SK-N-MC (cell line): ENCODE measurements around the gene TSHZ3.

Experiments used
- DNase-seq: peaks from one replicate; pipeline ENCODE4 v3.0.0-alpha.2; 2011; ENCODE audit warnings: low read depth, low spot score
- H3K27ac ChIP-seq: fragments of 200-600 bp; sonication (generic); 2 replicates; pipeline ENCODE4 v1.5.1; 2016; ENCODE audit warnings: mixed run types
- H3K36me3 ChIP-seq: fragments of 200-600 bp; sonication (generic); 2 replicates; pipeline ENCODE4 v1.6.1; 2017; ENCODE audit warnings: antibody characterized with exemption, low read length, mixed read lengths; ENCODE audit not compliant: insufficient read depth
- H3K4me3 ChIP-seq: fragments of 200-600 bp; sonication (generic); 2 replicates; pipeline ENCODE4 v1.5.1; 2016
- H3K9ac ChIP-seq: fragments of 200-600 bp; sonication (generic); 2 replicates; pipeline ENCODE4 v1.8.0; 2017; ENCODE audit warnings: mixed run types, mixed read lengths; ENCODE audit not compliant: insufficient read length
- H3K9me3 ChIP-seq: fragments of 200-600 bp; sonication (generic); 2 replicates; pipeline ENCODE4 v1.6.1; 2017; ENCODE audit warnings: low read depth, mild to moderate bottlenecking, antibody characterized with exemption, low read length, moderate library complexity, mixed read lengths
- EZH2 ChIP-seq: fragments of 200-600 bp; sonication (generic); IDR thresholded peaks from one replicate; pipeline ENCODE4 v1.6.1; 2017; ENCODE audit warnings: antibody characterized with exemption
- FOXP2 ChIP-seq: optimal IDR thresholded peaks from 2 replicates; pipeline ENCODE3; 2011; ENCODE audit warnings: mild to moderate bottlenecking, moderate library complexity; ENCODE audit not compliant: insufficient read depth; ENCODE audit errors: extremely low read length, control extremely low read depth
- POLR2AphosphoS5 ChIP-seq: IDR thresholded peaks from 2 replicates; pipeline ENCODE4 v1.6.1; 2012; ENCODE audit warnings: mild to moderate bottlenecking, low read depth, low read length, borderline replicate concordance

TSHZ3 gene

GRCh38 chr19:31383553-31383952 is 34.3 kb upstream of the TSHZ3 start:
- Histone ChIP-seq H3K4me3 (no peak overlapping the region), H3K9me3 (no peaks in the 10 kb centered on the region), H3K36me3 (no peaks in the 10 kb centered on the region), H3K9ac (no peak overlapping the region), H3K27ac (no peak overlapping the region)
- TF ChIP-seq POLR2AphosphoS5 = no peak
- DNase-seq = no peak

- Histone ChIP-seq H3K4me3 (no peak overlapping the region), H3K27ac (no peak overlapping the region), H3K36me3 (no peaks in the 10 kb centered on the region), H3K9me3 (no peaks in the 10 kb centered on the region), H3K9ac (no peak overlapping the region)
- no peak for DNase-seq
- TF ChIP-seq POLR2AphosphoS5 = no peak
- no peak for TF ChIP-seq EZH2
- TF ChIP-seq FOXP2 = no peak
Measured at GRCh38 chr19:31380854-31381253, 31.6 kb upstream of the TSHZ3 start.

GRCh38 chr19:31378404-31378803 is 29.2 kb upstream of the TSHZ3 start:
- H3K4me3 ChIP-seq = no peak overlapping the region
- DNase-seq = no peak
- no peaks in the 10 kb centered on the region for H3K36me3 ChIP-seq
- TF ChIP-seq EZH2 = no peak
- H3K9me3 ChIP-seq = no peaks in the 10 kb centered on the region
- no peak overlapping the region for H3K9ac ChIP-seq
- H3K27ac ChIP-seq = peak overlapping the region; percentile 69

GRCh38 chr19:31377736-31378135 is 28.5 kb upstream of the TSHZ3 start:
- TF ChIP-seq EZH2 (no peak), FOXP2 (no peak), POLR2AphosphoS5 (no peak)
- no peak overlapping the region for H3K4me3 ChIP-seq
- peak overlapping the region; percentile 69; the same call in 1 of the 2 replicates for H3K27ac ChIP-seq
- H3K36me3 ChIP-seq = no peaks in the 10 kb centered on the region
- no peaks in the 10 kb centered on the region for H3K9me3 ChIP-seq
- no peak for DNase-seq
- H3K9ac ChIP-seq = no peak overlapping the region

- Histone ChIP-seq H3K36me3 (no peaks in the 10 kb centered on the region), H3K27ac (no peak overlapping the region), H3K4me3 (no peak overlapping the region), H3K9ac (no peak overlapping the region), H3K9me3 (no peaks in the 10 kb centered on the region)
- TF ChIP-seq FOXP2 (no peak), POLR2AphosphoS5 (no peak), EZH2 (no peak)
- no peak for DNase-seq
Measured at GRCh38 chr19:31372246-31372781, 23.1 kb upstream of the TSHZ3 start.

GRCh38 chr19:31370216-31370615 is 21.0 kb upstream of the TSHZ3 start:
- no peak for DNase-seq
- Histone ChIP-seq H3K27ac (no peak overlapping the region), H3K9me3 (no peaks in the 10 kb centered on the region), H3K9ac (no peak overlapping the region), H3K4me3 (no peak overlapping the region), H3K36me3 (no peaks in the 10 kb centered on the region; the same call in 1 of the 2 replicates)
- no peak for TF ChIP-seq EZH2
- no peak for TF ChIP-seq POLR2AphosphoS5
- TF ChIP-seq FOXP2 = no peak

GRCh38 chr19:31364963-31365362 is 15.7 kb upstream of the TSHZ3 start:
- Histone ChIP-seq H3K9ac (no peak overlapping the region), H3K36me3 (no peaks in the 10 kb centered on the region; the same call in 1 of the 2 replicates), H3K4me3 (no peak overlapping the region), H3K27ac (no peak overlapping the region), H3K9me3 (no peaks in the 10 kb centered on the region)
- TF ChIP-seq EZH2 = no peak
- no peak for TF ChIP-seq FOXP2
- no peak for TF ChIP-seq POLR2AphosphoS5
- DNase-seq = no peak

- no peak for TF ChIP-seq EZH2
- no peak for TF ChIP-seq FOXP2
- TF ChIP-seq POLR2AphosphoS5 = no peak
- no peak for DNase-seq
- Histone ChIP-seq H3K27ac (no peak overlapping the region), H3K9me3 (no peaks in the 10 kb centered on the region), H3K4me3 (no peak overlapping the region), H3K9ac (no peak overlapping the region), H3K36me3 (no peaks in the 10 kb centered on the region; the same call in 1 of the 2 replicates)
Measured at GRCh38 chr19:31361728-31362127, 12.5 kb upstream of the TSHZ3 start.

GRCh38 chr19:31357315-31357673 is 8.1 kb upstream of the TSHZ3 start:
- Histone ChIP-seq H3K36me3 (no peaks in the 10 kb centered on the region), H3K9me3 (no peaks in the 10 kb centered on the region), H3K9ac (no peak overlapping the region), H3K4me3 (no peak overlapping the region), H3K27ac (no peak overlapping the region)
- TF ChIP-seq FOXP2 (no peak), POLR2AphosphoS5 (no peak), EZH2 (no peak)
- no peak for DNase-seq
